A549 (cell line): Measurements from ENCODE around the gene TRMO.

ENCODE experiments used
- CTCF ChIP-seq: fragments of >200 bp; sonication (Bioruptor Twin); formaldehyde crosslinking; IDR thresholded peaks from 3 replicates; pipeline ENCODE4 v1.5.1; 2016
- EP300 ChIP-seq, 2 experiments: fragments of >200 bp; sonication (Bioruptor Twin); formaldehyde crosslinking; IDR thresholded peaks; 2 replicates in 1 of 2; 3 replicates in 1 of 2; pipeline ENCODE4 v1.6.1; 2016 to 2017
- MAX ChIP-seq: IDR thresholded peaks from 2 replicates; pipeline ENCODE4 v1.6.1; 2012
- MAZ ChIP-seq: fragments of 150-350 bp; IDR thresholded peaks from 2 replicates; pipeline ENCODE4 v1.6.1; 2014; ENCODE audit warnings: antibody characterized with exemption, low read depth, low read length, borderline replicate concordance
- POLR2A ChIP-seq: IDR thresholded peaks from 2 replicates; pipeline ENCODE4 v1.6.1; 2012; ENCODE audit warnings: mild to moderate bottlenecking, low read length
- RFX5 ChIP-seq: fragments of 450-650 bp; IDR thresholded peaks from 2 replicates; pipeline ENCODE4 v1.7.1; 2014; ENCODE audit warnings: antibody characterized with exemption, mild to moderate bottlenecking, moderate library complexity
- SMC3 ChIP-seq: fragments of >200 bp; sonication (Bioruptor Twin); formaldehyde crosslinking; IDR thresholded peaks from 3 replicates; pipeline ENCODE4 v1.6.1; 2018; ENCODE audit warnings: inconsistent platforms
- ZNF302 ChIP-seq: fragments of 250-450 bp; sonication (Bioruptor Pico); IDR thresholded peaks from 2 replicates; pipeline ENCODE4 v1.9.0; 2021; ENCODE audit warnings: inconsistent platforms, mild to moderate bottlenecking, moderate library complexity

DNA sequence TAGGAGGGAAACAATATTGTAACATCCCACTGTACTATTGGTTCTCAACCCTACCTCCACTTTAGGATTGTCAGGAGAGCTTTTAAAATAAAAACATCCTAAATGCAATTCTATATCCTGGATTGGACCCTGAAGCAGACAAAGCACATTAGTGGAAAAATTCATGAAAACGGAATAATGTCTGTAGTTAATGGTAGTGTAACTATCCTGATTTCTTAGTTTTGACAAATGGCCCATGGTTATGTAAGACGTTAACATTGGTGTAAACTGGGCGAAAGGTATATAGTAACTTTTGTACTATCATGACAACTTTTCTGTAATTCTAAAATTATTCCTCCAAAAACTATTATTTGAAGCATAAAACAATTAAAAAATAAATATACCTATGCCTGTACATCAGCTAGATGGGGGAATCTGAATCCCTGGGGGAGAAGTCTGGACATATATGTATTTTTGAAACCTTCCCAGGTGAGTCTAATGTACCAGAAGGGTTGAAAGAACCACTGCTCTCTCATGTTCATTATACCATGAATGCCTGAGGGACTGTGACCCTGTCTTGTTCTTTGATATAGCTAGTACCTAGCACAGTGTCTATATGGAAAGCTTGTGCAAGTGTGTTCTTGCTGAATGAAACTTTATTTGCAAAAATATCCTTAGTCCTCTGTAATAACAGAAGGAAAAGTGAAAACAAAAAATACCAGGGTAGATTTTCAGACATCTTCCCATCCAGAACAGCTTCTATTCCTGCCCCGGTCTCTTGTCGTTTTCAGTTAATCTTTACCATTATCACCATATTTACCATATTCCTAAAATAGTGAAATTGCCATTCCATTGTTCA, 3.4 kb upstream of the TRMO start:
- TF ChIP-seq MAX (no peak), CTCF (no peak), POLR2A (no peak), SMC3 (no peak), ZNF302 (CRISPR knock-in tag) (no peak), EP300 (IDR thresholded peaks at IDR 0.05) (no peak), RFX5 (no peak), MAZ (no peak)
